Stimulated activated naive CD8-positive, alpha-beta T cell treated with anti-CD3 and anti-CD28 coated beads, Interleukin-15, Interleukin-2, amounts not matched to agents 100 ng/mL and 50 ng/mL, for 24 hours (primary cell): ENCODE measurements around the gene RTP2.
A peak's percentile ranks its signal among the peaks of the same experiment; 100 is the strongest.

Experiments used
- H3K27ac Mint-ChIP-seq: one replicate; pipeline ENCODE4 v1.8.0; 2021; ENCODE audit warnings: mild to moderate bottlenecking, mixed read lengths
- H3K27me3 Mint-ChIP-seq: one replicate; pipeline ENCODE4 v1.8.0; 2021; ENCODE audit warnings: mixed read lengths
- H3K36me3 Mint-ChIP-seq: one replicate; pipeline ENCODE4 v1.8.0; 2021; ENCODE audit warnings: low read depth, mixed read lengths
- H3K4me1 Mint-ChIP-seq: one replicate; pipeline ENCODE4 v1.8.0; 2021; ENCODE audit warnings: low read depth, mixed read lengths
- H3K4me3 Mint-ChIP-seq: one replicate; pipeline ENCODE4 v1.8.0; 2021; ENCODE audit warnings: mild to moderate bottlenecking, mixed read lengths
- H3K9me3 Mint-ChIP-seq: one replicate; pipeline ENCODE4 v1.8.0; 2021; ENCODE audit warnings: mixed read lengths

Gene RTP2

GRCh38 chr3:187679638-187680396 is 22.5 kb downstream of the RTP2 start:
- no peak overlapping the region for H3K4me3 Mint-ChIP-seq
- H3K36me3 Mint-ChIP-seq = no peaks in the 10 kb centered on the region

GRCh38 chr3:187678726-187679268 is 23.6 kb downstream of the RTP2 start:
- Mint-ChIP-seq H3K27me3 (peaks cover 67% of the 10 kb centered on the region), H3K4me1 (no peaks in the 10 kb centered on the region), H3K36me3 (no peaks in the 10 kb centered on the region), H3K27ac (no peak overlapping the region), H3K4me3 (no peak overlapping the region), H3K9me3 (no peaks in the 10 kb centered on the region)

More at GRCh38 chr3:187679638-187680396, 22.5 kb downstream of the RTP2 start:
- no peak overlapping the region for H3K27ac Mint-ChIP-seq
- H3K27me3 Mint-ChIP-seq = peaks cover 66% of the 10 kb centered on the region
- no peaks in the 10 kb centered on the region for H3K9me3 Mint-ChIP-seq
- peaks cover 6% of the 10 kb centered on the region for H3K4me1 Mint-ChIP-seq

- Mint-ChIP-seq H3K9me3 (no peaks in the 10 kb centered on the region), H3K27me3 (peaks cover 60% of the 10 kb centered on the region), H3K4me3 (no peak overlapping the region), H3K4me1 (no peaks in the 10 kb centered on the region), H3K27ac (no peak overlapping the region), H3K36me3 (no peaks in the 10 kb centered on the region)
These were observed 24.8 kb downstream of the RTP2 start for GRCh38 chr3:187677604-187678003.

GRCh38 chr3:187673012-187673411 is 29.3 kb downstream of the RTP2 start:
- H3K27ac Mint-ChIP-seq = no peak overlapping the region
- H3K27me3 Mint-ChIP-seq = peaks cover 75% of the 10 kb centered on the region
- no peaks in the 10 kb centered on the region for H3K36me3 Mint-ChIP-seq

GRCh38 chr3:187669675-187670504 is 32.5 kb downstream of the RTP2 start, which contains the start of gene SST:
Gene SST, minus strand, starts transcription at chr3:187670394. Its CDS starts 103 bp downstream, at chr3:187670291.
- Mint-ChIP-seq H3K4me1 (peaks cover 12% of the 10 kb centered on the region), H3K4me3 (no peak within 1 kb of the TSS), H3K27me3 (peaks cover 73% of the 10 kb centered on the region), H3K27ac (no peak within 1 kb of the TSS), H3K9me3 (no peaks in the 10 kb centered on the region), H3K36me3 (no peaks in the 10 kb centered on the region)

More at GRCh38 chr3:187673012-187673411, 29.3 kb downstream of the RTP2 start:
- no peaks in the 10 kb centered on the region for H3K9me3 Mint-ChIP-seq
- no peaks in the 10 kb centered on the region for H3K4me1 Mint-ChIP-seq
- no peak overlapping the region for H3K4me3 Mint-ChIP-seq

- H3K4me1 Mint-ChIP-seq = peaks cover 19% of the 10 kb centered on the region
- no peak overlapping the region for H3K27ac Mint-ChIP-seq
- H3K27me3 Mint-ChIP-seq = peaks cover 78% of the 10 kb centered on the region
These were observed 34.8 kb downstream of the RTP2 start for GRCh38 chr3:187667526-187667925.

GRCh38 chr3:187665764-187666402 is 36.5 kb downstream of the RTP2 start:
- no peaks in the 10 kb centered on the region for H3K36me3 Mint-ChIP-seq
- H3K27me3 Mint-ChIP-seq = peaks cover 73% of the 10 kb centered on the region
- H3K27ac Mint-ChIP-seq = no peak overlapping the region
- H3K9me3 Mint-ChIP-seq = no peaks in the 10 kb centered on the region
- H3K4me3 Mint-ChIP-seq = no peak overlapping the region
- peaks cover 19% of the 10 kb centered on the region for H3K4me1 Mint-ChIP-seq

More at GRCh38 chr3:187667526-187667925, 34.8 kb downstream of the RTP2 start:
- Mint-ChIP-seq H3K9me3 (no peaks in the 10 kb centered on the region), H3K4me3 (no peak overlapping the region), H3K36me3 (no peaks in the 10 kb centered on the region)

- H3K36me3 Mint-ChIP-seq = no peaks in the 10 kb centered on the region
- no peaks in the 10 kb centered on the region for H3K9me3 Mint-ChIP-seq
- H3K4me1 Mint-ChIP-seq = peaks cover 19% of the 10 kb centered on the region
- H3K4me3 Mint-ChIP-seq = no peak overlapping the region
- H3K27me3 Mint-ChIP-seq = peaks cover 68% of the 10 kb centered on the region
- no peak overlapping the region for H3K27ac Mint-ChIP-seq
These were observed 37.3 kb downstream of the RTP2 start for GRCh38 chr3:187665010-187665409.

- Mint-ChIP-seq H3K9me3 (no peaks in the 10 kb centered on the region), H3K36me3 (no peaks in the 10 kb centered on the region), H3K4me3 (no peak overlapping the region), H3K27ac (no peak overlapping the region), H3K4me1 (peaks cover 19% of the 10 kb centered on the region), H3K27me3 (peaks cover 51% of the 10 kb centered on the region)
These were observed 39.4 kb downstream of the RTP2 start for GRCh38 chr3:187662848-187663409.

- H3K27me3 Mint-ChIP-seq = peaks cover 41% of the 10 kb centered on the region
These were observed 41.1 kb downstream of the RTP2 start for GRCh38 chr3:187661267-187661666.

GRCh38 chr3:187651282-187651681 is 51.1 kb downstream of the RTP2 start:
- Mint-ChIP-seq H3K4me3 (no peak overlapping the region), H3K4me1 (no peaks in the 10 kb centered on the region), H3K9me3 (no peaks in the 10 kb centered on the region), H3K27ac (peak overlapping the region; percentile 23), H3K27me3 (peaks cover 53% of the 10 kb centered on the region), H3K36me3 (no peaks in the 10 kb centered on the region)

More at GRCh38 chr3:187661267-187661666, 41.1 kb downstream of the RTP2 start:
- Mint-ChIP-seq H3K9me3 (no peaks in the 10 kb centered on the region), H3K36me3 (no peaks in the 10 kb centered on the region), H3K27ac (no peak overlapping the region), H3K4me1 (peaks cover 19% of the 10 kb centered on the region), H3K4me3 (no peak overlapping the region)
